B cell (primary cell): ENCODE data around the gene ZFP57.

Experiments
- CTCF ChIP-seq: fragments of 200-600 bp; IDR thresholded peaks from one replicate; pipeline ENCODE4 v1.8.0; 2022; ENCODE audit warnings: antibody characterized with exemption, mild to moderate bottlenecking
- EZH2 ChIP-seq: IDR thresholded peaks from 2 replicates; pipeline ENCODE4 v1.6.1; 2012; ENCODE audit warnings: borderline replicate concordance, low read depth, mild to moderate bottlenecking, moderate library complexity, low read length; ENCODE audit not compliant: insufficient read depth, poor library complexity, severe bottlenecking

GRCh38 chr6:29649701-29650673, 31.0 kb downstream of the ZFP57 start:
- TF ChIP-seq CTCF = peak; percentile 96
- TF ChIP-seq EZH2 = no peak
